Measurements from ENCODE around the gene UBTD2.

The UBTD2 gene

DNA sequence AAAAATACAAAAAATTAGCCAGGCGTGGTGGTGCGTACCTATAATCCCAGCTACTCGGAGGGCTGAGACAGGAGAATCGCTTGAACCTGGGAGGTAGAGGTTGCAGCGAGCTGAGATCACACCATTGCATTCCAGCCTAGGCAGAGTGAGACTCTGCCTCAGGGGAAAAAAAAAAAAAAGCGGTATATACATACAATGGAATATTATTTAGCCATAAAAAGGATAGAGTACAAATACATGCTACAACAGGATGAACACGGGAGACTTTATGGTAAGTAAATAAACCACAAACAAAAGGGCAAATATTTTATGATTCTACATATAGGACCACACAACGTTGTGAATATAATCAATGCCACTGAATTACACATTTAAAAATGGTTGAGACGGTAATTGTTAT is 5.2 kb downstream of the UBTD2 start:
- H3K27ac ChIP-seq, result no peak overlapping the region
- TF ChIP-seq, protein P1, sequence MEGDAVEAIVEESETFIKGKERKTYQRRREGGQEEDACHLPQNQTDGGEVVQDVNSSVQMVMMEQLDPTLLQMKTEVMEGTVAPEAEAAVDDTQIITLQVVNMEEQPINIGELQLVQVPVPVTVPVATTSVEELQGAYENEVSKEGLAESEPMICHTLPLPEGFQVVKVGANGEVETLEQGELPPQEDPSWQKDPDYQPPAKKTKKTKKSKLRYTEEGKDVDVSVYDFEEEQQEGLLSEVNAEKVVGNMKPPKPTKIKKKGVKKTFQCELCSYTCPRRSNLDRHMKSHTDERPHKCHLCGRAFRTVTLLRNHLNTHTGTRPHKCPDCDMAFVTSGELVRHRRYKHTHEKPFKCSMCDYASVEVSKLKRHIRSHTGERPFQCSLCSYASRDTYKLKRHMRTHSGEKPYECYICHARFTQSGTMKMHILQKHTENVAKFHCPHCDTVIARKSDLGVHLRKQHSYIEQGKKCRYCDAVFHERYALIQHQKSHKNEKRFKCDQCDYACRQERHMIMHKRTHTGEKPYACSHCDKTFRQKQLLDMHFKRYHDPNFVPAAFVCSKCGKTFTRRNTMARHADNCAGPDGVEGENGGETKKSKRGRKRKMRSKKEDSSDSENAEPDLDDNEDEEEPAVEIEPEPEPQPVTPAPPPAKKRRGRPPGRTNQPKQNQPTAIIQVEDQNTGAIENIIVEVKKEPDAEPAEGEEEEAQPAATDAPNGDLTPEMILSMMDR (conservative IDR thresholded peaks at IDR 0.05), result no peak

DNA sequence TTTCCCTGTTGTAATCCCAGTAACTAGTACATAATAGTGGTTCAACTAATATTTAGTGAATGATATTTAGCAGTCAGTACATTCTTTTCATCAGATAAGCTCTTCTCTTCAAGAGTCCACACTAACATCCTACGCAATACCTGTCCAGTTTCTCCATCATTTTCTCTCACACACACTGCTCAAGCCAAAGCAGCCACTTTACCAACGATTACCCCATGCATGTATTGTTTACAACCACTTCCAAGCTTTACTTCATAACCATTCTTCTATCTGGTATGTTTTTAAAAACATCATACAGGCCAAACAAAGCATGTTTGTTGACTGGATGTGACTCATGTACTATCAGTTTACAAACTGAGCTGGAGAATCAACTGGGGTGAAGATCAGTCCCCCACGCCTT is 7.3 kb downstream of the UBTD2 start:
- TF ChIP-seq, protein P1 (conservative IDR thresholded peaks at IDR 0.05), result no peak
- no peak overlapping the region for H3K27ac ChIP-seq

DNA sequence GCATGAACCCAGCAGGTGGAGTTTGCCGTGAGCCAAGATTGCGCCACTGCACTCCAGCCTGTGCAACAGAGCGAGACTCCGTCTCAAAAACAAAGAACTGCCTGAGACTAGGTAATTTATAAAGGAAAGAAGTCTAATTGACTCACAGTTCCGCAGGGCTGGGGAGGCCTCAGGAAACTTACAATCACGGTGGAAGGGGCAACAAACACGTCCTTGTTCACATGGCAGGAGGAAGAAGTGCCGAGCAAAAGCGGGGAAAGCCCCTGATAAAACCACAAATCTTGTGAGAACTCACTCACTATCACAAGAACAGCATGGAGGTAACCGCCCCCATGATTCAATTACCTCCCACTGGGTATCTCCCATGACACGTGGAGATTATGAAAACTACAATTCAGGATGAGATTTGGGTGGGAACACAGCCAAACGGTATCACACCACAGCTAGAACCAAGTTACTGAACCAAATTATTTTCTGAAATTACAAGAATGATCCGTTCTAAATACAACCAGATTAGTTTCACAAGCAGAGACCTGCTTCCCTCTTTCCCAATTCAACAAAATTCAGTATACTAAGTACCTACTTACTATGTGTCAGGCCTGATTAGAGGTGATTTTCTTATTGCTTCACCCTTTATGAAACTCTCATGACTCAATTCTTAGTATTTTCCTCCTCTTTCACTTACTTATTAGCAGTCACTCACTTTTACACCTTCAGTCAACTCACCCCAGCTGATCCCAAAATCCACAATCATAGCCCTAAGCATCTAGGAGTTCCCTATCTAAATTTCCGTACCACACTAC is 8.4 kb downstream of the UBTD2 start:
- no peak overlapping the region for H3K27ac ChIP-seq
- TF ChIP-seq, protein P1 (conservative IDR thresholded peaks at IDR 0.05), result no peak

DNA sequence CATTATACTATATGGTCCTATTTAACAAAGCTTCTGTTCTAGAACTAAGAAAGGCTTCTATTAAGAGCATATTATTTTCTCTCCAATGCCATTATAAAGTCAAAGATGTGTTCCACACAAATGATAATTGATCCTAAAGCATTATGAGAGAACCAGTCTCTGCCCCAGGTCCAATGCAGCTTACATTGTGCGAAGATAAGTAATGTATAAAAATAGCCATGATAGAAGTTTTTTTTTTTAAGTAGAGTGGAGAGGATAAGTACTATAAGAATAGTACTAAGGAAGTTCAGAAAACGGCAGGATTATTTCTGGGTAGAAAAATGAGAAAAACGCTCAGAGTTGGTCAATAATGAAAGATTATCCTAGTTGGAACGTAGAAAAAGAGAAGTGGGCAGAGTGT is 15.6 kb downstream of the UBTD2 start:
- H3K27ac ChIP-seq, result no peak overlapping the region
- TF ChIP-seq, protein P1 (conservative IDR thresholded peaks at IDR 0.05), result no peak

DNA sequence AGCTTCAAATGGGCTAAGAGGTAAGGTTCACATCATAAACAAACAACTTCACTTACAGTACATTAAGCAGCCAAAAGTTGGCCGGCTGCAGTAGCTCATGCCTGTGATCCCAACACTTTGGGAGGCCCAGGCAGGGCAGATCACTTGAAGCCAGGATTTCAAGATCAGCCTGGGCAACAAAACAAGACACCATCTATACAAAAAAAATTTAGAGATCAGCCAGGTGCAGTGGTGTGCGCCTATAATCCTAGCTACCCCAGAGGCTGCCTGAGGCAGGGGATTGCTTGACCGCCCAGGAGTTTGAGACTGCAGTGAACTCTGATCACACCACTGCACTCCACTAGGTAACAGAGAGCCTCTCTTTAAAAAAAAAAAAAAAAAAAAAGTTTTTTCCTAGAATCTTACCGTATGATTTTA is 16.9 kb downstream of the UBTD2 start:
- TF ChIP-seq, protein P1 (conservative IDR thresholded peaks at IDR 0.05), result no peak
- H3K27ac ChIP-seq, result no peak overlapping the region

GRCh38 chr5:172266071-172266675 is 17.4 kb downstream of the UBTD2 start:
- no peak overlapping the region for H3K27ac ChIP-seq
- TF ChIP-seq, protein P1 (conservative IDR thresholded peaks at IDR 0.05), result no peak

GRCh38 chr5:172264815-172265395 is 18.7 kb downstream of the UBTD2 start:
- TF ChIP-seq, protein P1 (conservative IDR thresholded peaks at IDR 0.05), result no peak
- H3K27ac ChIP-seq, result no peak overlapping the region

All from VCaP (cell line).